ENCODE results near the gene RFESD. TPM values are rescaled to one million over a fixed set of nuclear protein-coding genes. Genes with fewer than 3 reads are reported as not detected.

Gene RFESD
- total and polyA plus RNA-seq, 10 of the 15 experiments (the other 5 are each of a cell fraction or from before 2014, with no cell fraction given) = 1.9 to 14.7 (median 4.9) TPM

DNA sequence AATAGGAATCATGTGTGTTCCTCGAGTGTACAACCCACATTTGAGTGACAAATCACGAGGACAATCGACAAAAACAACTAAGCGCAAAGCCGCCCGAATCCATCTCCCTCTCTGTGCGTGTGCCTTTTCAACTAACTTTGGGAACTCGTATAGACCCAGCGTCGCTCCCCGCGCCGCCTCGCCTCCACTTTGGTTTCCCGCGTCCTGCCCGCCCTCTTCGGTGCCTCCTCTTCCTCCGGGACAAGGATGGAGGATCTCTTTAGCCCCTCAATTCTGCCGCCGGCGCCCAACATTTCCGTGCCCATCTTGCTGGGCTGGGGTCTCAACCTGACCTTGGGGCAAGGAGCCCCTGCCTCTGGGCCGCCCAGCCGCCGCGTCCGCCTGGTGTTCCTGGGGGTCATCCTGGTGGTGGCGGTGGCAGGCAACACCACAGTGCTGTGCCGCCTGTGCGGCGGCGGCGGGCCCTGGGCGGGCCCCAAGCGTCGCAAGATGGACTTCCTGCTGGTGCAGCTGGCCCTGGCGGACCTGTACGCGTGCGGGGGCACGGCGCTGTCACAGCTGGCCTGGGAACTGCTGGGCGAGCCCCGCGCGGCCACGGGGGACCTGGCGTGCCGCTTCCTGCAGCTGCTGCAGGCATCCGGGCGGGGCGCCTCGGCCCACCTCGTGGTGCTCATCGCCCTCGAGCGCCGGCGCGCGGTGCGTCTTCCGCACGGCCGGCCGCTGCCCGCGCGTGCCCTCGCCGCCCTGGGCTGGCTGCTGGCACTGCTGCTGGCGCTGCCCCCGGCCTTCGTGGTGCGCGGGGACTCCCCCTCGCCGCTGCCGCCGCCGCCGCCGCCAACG lies 26.3 kb upstream of the RFESD start, which contains the start of gene GPR150 (continued):
- no peak for TF ChIP-seq TARDBP (IDR thresholded peaks at IDR 0.05; ENCODE audit: borderline replicate concordance)
- TF ChIP-seq, protein P1, sequence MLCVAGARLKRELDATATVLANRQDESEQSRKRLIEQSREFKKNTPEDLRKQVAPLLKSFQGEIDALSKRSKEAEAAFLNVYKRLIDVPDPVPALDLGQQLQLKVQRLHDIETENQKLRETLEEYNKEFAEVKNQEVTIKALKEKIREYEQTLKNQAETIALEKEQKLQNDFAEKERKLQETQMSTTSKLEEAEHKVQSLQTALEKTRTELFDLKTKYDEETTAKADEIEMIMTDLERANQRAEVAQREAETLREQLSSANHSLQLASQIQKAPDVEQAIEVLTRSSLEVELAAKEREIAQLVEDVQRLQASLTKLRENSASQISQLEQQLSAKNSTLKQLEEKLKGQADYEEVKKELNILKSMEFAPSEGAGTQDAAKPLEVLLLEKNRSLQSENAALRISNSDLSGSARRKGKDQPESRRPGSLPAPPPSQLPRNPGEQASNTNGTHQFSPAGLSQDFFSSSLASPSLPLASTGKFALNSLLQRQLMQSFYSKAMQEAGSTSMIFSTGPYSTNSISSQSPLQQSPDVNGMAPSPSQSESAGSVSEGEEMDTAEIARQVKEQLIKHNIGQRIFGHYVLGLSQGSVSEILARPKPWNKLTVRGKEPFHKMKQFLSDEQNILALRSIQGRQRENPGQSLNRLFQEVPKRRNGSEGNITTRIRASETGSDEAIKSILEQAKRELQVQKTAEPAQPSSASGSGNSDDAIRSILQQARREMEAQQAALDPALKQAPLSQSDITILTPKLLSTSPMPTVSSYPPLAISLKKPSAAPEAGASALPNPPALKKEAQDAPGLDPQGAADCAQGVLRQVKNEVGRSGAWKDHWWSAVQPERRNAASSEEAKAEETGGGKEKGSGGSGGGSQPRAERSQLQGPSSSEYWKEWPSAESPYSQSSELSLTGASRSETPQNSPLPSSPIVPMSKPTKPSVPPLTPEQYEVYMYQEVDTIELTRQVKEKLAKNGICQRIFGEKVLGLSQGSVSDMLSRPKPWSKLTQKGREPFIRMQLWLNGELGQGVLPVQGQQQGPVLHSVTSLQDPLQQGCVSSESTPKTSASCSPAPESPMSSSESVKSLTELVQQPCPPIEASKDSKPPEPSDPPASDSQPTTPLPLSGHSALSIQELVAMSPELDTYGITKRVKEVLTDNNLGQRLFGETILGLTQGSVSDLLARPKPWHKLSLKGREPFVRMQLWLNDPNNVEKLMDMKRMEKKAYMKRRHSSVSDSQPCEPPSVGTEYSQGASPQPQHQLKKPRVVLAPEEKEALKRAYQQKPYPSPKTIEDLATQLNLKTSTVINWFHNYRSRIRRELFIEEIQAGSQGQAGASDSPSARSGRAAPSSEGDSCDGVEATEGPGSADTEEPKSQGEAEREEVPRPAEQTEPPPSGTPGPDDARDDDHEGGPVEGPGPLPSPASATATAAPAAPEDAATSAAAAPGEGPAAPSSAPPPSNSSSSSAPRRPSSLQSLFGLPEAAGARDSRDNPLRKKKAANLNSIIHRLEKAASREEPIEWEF (IDR thresholded peaks at IDR 0.05; ENCODE audit: insufficient replicate concordance, low read depth, low read length) = no peak

All from GM12878 (cell line).